Activated CD8-positive, alpha-beta T cell treated with anti-CD3 and anti-CD28 coated beads for 36 hours (primary cell): Measurements from ENCODE around the gene ZBTB46. TPM values are rescaled to one million over a fixed set of nuclear protein-coding genes. Genes with fewer than 3 reads are reported as not detected.

Experiments used
- ATAC-seq: fragments of 200-7000 bp; cut with Tn5 transposase; one replicate; pipeline ENCODE4 v1.10.0; 2021; ENCODE audit warnings: mild to moderate bottlenecking, moderate library complexity
- CTCF ChIA-PET: fragments of 350-600 bp; sonication (Branson Sonifier 250); formaldehyde crosslinking; loops from one replicate; lab custom pipeline; 2021; ENCODE audit warnings: antibody characterized with exemption; lab: Charles Lee
- POLR2A ChIA-PET: fragments of 350-600 bp; sonication (Branson Sonifier 250); formaldehyde crosslinking; loops from one replicate; lab custom pipeline; 2021; ENCODE audit warnings: antibody characterized with exemption; lab: Charles Lee
- DNase-seq: peaks from one replicate; pipeline ENCODE4 v3.0.0-alpha.2; 2020
- H3K27ac Mint-ChIP-seq: one replicate; pipeline ENCODE4 v1.8.0; 2021; ENCODE audit warnings: mild to moderate bottlenecking, mixed read lengths
- H3K27me3 Mint-ChIP-seq: one replicate; pipeline ENCODE4 v1.8.0; 2021; ENCODE audit warnings: mixed read lengths
- H3K36me3 Mint-ChIP-seq: one replicate; pipeline ENCODE4 v1.8.0; 2021; ENCODE audit warnings: low read depth, mixed read lengths
- H3K4me1 Mint-ChIP-seq: one replicate; pipeline ENCODE4 v1.8.0; 2021; ENCODE audit warnings: low read depth, mixed read lengths
- H3K4me3 Mint-ChIP-seq: one replicate; pipeline ENCODE4 v1.8.0; 2021; ENCODE audit warnings: mild to moderate bottlenecking, moderate library complexity, mixed read lengths
- H3K9me3 Mint-ChIP-seq: one replicate; pipeline ENCODE4 v1.8.0; 2021; ENCODE audit warnings: mixed read lengths
- intact Hi-C: fragments of 100-400 bp; cut with micrococcal nuclease; formaldehyde crosslinking; loops from one replicate; pipeline ENCODE4 v1.10.0; 2022
- total RNA-seq, 2 experiments: library from RNA; stranded (reverse); gene quantifications; one replicate each; pipeline ENCODE4 v1.2.3, GENCODE V29; 2021
- TF ChIP-seq, protein P1 (sequence below): fragments of 200-600 bp; IDR thresholded peaks from one replicate; pipeline ENCODE4 v1.8.0; 2022; ENCODE audit warnings: antibody characterized with exemption, mild to moderate bottlenecking

The ZBTB46 gene
- total RNA-seq, 2 experiments from 2014 or later, result 0.31 to 0.38 TPM

DNA sequence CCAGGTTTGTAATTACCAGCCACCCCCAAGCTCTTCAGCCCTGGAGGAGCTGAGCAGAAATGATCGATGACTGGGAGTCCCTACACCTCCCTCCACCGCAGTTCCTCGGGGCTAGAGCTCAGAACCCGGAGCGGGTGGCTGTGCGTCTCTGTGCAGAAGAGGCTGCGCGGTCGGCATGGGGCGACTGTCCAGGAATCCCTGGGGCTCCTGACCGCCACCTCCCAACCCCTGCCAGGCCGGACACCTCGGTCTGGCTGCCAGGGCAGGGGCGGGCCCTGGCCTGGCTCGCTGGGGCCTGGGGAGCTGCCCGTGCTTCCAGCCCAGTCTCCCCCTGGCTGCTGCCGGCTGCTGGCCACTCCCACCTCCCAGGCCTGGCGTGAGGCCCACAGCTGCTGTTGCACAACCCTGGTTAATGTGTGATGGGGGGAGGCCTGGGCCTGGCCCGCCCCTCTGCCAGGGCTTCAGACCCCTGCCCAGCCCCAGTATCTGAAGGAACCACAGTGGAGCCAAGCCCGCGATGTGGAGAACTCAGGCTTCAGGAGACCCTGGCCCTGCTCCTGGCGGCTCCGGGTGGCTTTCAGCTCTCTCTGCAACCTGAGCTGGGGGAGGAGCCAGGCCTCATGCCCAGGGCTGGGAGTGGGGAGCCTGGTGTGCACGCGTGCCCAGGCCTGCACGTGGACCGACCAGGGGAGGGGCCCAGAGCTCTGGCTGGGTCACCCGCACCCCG is 90.3 kb downstream of the ZBTB46 start:
- TF ChIP-seq, protein P1, sequence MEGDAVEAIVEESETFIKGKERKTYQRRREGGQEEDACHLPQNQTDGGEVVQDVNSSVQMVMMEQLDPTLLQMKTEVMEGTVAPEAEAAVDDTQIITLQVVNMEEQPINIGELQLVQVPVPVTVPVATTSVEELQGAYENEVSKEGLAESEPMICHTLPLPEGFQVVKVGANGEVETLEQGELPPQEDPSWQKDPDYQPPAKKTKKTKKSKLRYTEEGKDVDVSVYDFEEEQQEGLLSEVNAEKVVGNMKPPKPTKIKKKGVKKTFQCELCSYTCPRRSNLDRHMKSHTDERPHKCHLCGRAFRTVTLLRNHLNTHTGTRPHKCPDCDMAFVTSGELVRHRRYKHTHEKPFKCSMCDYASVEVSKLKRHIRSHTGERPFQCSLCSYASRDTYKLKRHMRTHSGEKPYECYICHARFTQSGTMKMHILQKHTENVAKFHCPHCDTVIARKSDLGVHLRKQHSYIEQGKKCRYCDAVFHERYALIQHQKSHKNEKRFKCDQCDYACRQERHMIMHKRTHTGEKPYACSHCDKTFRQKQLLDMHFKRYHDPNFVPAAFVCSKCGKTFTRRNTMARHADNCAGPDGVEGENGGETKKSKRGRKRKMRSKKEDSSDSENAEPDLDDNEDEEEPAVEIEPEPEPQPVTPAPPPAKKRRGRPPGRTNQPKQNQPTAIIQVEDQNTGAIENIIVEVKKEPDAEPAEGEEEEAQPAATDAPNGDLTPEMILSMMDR, result no peak
- POLR2A ChIA-PET, result interaction anchor here (1.2 to 2.2 kb wide), 5 partner anchors 8 to 83 kb away, joined by 4 to 8 read pairs (median 6); partner anchors contain the start of gene RTEL1
- no peak overlapping the region for H3K27ac Mint-ChIP-seq
- DNase-seq (peak; percentile 62), ATAC-seq (peak; percentile 8)
- intact Hi-C loops, result no loop called here
- no peaks in the 10 kb centered on the region for H3K27me3 Mint-ChIP-seq
- H3K9me3 Mint-ChIP-seq, result no peaks in the 10 kb centered on the region
- CTCF ChIA-PET, result interaction anchor here (0.8 to 1.1 kb wide), 4 partner anchors 33 to 215 kb away, joined by 3 to 4 read pairs (median 4); partner anchors contain the start of genes ARFRP1, UCKL1 and ZGPAT
- peak overlapping the region; percentile 52 for H3K4me3 Mint-ChIP-seq
- H3K4me1 Mint-ChIP-seq, result peaks cover 16% of the 10 kb centered on the region
- H3K36me3 Mint-ChIP-seq, result peaks cover 5% of the 10 kb centered on the region

DNA sequence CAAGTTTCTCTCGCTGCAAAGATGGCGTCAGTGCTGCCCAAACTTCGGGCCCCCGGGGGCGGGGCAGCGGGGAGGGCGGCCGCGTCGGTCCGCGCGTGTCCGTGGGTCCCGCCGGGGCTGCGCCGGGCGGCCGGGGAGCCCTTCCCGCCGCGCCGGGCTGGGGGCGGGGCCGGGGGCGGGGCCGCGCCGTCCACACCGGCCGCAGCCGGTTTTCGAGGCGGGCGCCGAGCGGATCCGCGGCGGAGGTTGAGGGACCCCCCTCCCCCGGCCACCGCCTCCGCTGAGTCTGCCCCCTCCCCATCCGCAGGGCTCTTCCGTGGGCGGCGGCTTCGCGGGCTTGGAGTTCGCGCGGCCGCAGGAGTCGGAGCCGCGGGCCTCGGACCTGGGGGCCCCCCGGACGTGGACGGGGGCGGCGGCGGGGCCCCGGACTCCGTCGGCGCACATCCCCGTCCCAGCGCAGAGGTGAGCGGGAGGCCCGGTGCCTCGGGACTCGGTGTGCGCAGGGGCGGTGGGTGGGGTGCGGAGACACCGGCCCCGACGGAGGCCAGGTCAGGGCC is 90.9 kb downstream of the ZBTB46 start:
- intact Hi-C loops, result no loop called here
- Mint-ChIP-seq H3K27ac (no peak overlapping the region), H3K9me3 (no peaks in the 10 kb centered on the region)

DNA sequence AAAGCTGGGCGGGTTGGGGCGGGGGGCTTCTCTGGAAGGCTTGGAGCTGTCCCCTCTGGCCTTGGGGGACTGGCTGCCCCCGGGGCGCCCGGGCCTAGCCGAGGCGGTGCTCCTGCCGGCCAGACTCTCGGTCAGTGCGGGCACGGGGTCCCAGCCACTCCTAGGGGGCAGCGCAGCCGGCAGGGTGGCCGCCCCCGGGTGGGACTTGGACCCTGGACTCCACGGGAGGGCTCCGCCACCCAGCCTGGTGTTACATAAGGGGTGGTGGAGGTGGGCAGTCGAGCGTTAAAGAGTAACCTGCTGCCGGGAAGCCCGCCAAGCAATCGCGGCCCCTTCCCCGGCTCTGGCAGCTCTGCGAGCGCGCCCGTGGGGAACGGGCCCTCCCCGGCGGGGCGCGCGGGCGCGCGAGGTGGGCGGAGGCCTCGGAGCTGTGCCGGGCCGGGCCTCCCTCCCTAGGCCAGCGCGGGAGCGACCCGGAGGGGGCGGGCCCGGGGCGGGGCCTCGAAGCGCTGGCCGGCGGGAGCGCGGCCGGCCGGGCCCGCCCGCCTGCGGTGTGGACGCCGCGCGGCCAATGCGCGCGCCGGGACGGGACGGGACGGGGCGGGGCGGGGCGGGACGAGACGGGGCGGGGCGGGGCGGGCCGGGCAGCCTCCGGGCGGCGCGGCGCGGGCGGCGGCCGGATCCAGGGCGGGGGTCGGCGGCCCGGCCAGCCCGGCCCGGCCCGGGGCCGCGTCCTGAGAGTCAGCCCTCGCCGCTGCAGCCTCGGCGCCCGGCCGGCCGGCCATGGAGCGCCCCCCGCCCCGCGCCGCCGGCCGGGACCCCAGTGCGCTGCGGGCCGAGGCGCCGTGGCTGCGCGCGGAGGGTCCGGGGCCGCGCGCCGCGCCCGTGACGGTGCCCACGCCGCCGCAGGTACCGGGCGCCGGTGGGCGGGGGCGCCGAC is 91.7 kb downstream of the ZBTB46 start, which contains the start of gene SLC2A4RG:
Gene SLC2A4RG, plus strand, starts transcription at position 647 of the 940 bp plus-strand sequence. Its CDS starts 137 bp downstream, at position 784.
- peak within 1 kb of the TSS; percentile 52 for H3K4me3 Mint-ChIP-seq
- peaks cover 5% of the 10 kb centered on the region for H3K36me3 Mint-ChIP-seq
- TF ChIP-seq, protein P1, result no peak
- POLR2A ChIA-PET, result interaction anchor here (0.6 to 2.2 kb wide), 6 partner anchors 9 to 81 kb away, joined by 3 to 6 read pairs (median 3); partner anchors contain the start of genes ARFRP1, RTEL1 and ZGPAT
- H3K4me1 Mint-ChIP-seq, result peaks cover 22% of the 10 kb centered on the region
- ATAC-seq, result peak; percentile 55
- peak; percentile 60 for DNase-seq
- H3K27ac Mint-ChIP-seq, result no peak within 1 kb of the TSS
- CTCF ChIA-PET, result interaction anchor here (0.7 to 1.3 kb wide), 2 partner anchors 32 to 200 kb away, joined by 3 read pairs; partner anchors contain the start of genes ARFRP1 and ZGPAT
- no peaks in the 10 kb centered on the region for H3K27me3 Mint-ChIP-seq
- intact Hi-C loops, result no loop called here
- H3K9me3 Mint-ChIP-seq, result no peaks in the 10 kb centered on the region

More for the DNA sequence above, 90.9 kb downstream of the ZBTB46 start:
- TF ChIP-seq, protein P1, result no peak
- DNase-seq (peak; percentile 49), ATAC-seq (peak; percentile 3)
- Mint-ChIP-seq H3K27me3 (no peaks in the 10 kb centered on the region), H3K4me3 (peak overlapping the region; percentile 52), H3K36me3 (peaks cover 5% of the 10 kb centered on the region), H3K4me1 (peaks cover 22% of the 10 kb centered on the region)
- ChIA-PET POLR2A (interaction anchor here (1.2 to 2.2 kb wide), 5 partner anchors 8 to 82 kb away, joined by 4 to 8 read pairs (median 6); partner anchors contain the start of gene RTEL1), CTCF (interaction anchor here (0.8 to 1.1 kb wide), 4 partner anchors 32 to 216 kb away, joined by 3 to 4 read pairs (median 4); partner anchors contain the start of genes ARFRP1, UCKL1 and ZGPAT)

DNA sequence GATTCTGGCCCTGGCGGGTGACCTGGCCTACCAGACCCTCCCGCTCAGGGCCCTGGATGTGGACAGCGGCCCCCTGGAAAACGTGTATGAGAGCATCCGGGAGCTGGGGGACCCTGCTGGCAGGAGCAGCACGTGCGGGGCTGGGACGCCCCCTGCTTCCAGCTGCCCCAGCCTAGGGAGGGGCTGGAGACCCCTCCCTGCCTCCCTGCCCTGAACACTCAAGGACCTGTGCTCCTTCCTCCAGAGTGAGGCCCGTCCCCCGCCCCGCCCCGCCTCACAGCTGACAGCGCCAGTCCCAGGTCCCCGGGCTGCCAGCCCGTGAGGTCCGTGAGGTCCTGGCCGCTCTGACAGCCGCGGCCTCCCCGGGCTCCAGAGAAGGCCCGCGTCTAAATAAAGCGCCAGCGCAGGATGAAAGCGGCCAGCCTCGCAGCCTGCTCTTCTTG is 92.4 kb downstream of the ZBTB46 start:
- CTCF ChIA-PET, result interaction anchor here (0.7 to 1.3 kb wide), 3 partner anchors 31 to 199 kb away, joined by 3 to 4 read pairs (median 3); partner anchors contain the start of genes ARFRP1 and ZGPAT
- Mint-ChIP-seq H3K27me3 (no peaks in the 10 kb centered on the region), H3K36me3 (peaks cover 9% of the 10 kb centered on the region), H3K27ac (no peak overlapping the region), H3K4me1 (peaks cover 26% of the 10 kb centered on the region), H3K4me3 (peak overlapping the region; percentile 38), H3K9me3 (no peaks in the 10 kb centered on the region)
- intact Hi-C loops, result no loop called here
- no peak for ATAC-seq
- DNase-seq, result peak; percentile 55
- TF ChIP-seq, protein P1, result no peak
- POLR2A ChIA-PET, result interaction anchor here (0.7 to 2.2 kb wide), 6 partner anchors 8 to 81 kb away, joined by 3 to 6 read pairs (median 4); partner anchors contain the start of gene RTEL1
